ENCODE results near the gene POLDIP2. TPM values are rescaled to one million over a fixed set of nuclear protein-coding genes. Genes with fewer than 3 reads are reported as not detected.

Gene POLDIP2
- total RNA-seq, 1 donor from 2014 or later: 70.4 TPM

Small RNAs within 50 kb of the gene (microRNA-seq; reads per million reads assigned to microRNA genes)
- not detected for gene MIR4723 (ENCODE audit: borderline number of aligned reads)

Other genes with a start within 250 kb of the POLDIP2 start
- 11.8 to 14.3 TPM (median 13.6 TPM) in 3 replicates for gene TMEM97, start 38.3 kb downstream of the POLDIP2 start, total RNA-seq
- 63.7 to 70.2 TPM (median 64.3 TPM) in 3 replicates for gene IFT20, start 22.1 kb downstream of the POLDIP2 start, total RNA-seq
- gene TNFAIP1, start 21.8 kb downstream of the POLDIP2 start, total RNA-seq: 52.0 to 79.5 TPM (median 74.0 TPM) in 3 replicates
- gene SEBOX, start 7.7 kb upstream of the POLDIP2 start, total RNA-seq: not detected in 3 replicates
- gene VTN, start 12.8 kb upstream of the POLDIP2 start, total RNA-seq: 0.31 to 0.55 TPM (median 0.41 TPM) in 3 replicates
- 22.2 to 24.1 TPM (median 23.0 TPM) in 3 replicates for gene SARM1, start 14.2 kb upstream of the POLDIP2 start, total RNA-seq
- 12.7 to 13.2 TPM (median 13.0 TPM) in 3 replicates for gene SLC46A1, start 48.7 kb upstream of the POLDIP2 start, total RNA-seq
- gene SLC13A2, start 116.1 kb upstream of the POLDIP2 start, total RNA-seq: not detected in 3 replicates
- not detected in 3 replicates for gene FOXN1, start 148.8 kb upstream of the POLDIP2 start, total RNA-seq
- 19.8 to 24.9 TPM (median 24.1 TPM) in 3 replicates for gene UNC119, start 195.1 kb upstream of the POLDIP2 start, total RNA-seq
- 56.5 to 65.7 TPM (median 62.9 TPM) in 3 replicates for gene PIGS, start 214.0 kb upstream of the POLDIP2 start, total RNA-seq
- gene ALDOC, start 219.4 kb upstream of the POLDIP2 start, total RNA-seq: 3.9 to 9.5 TPM (median 8.0 TPM) in 3 replicates
- 10.3 to 20.3 TPM (median 12.9 TPM) in 3 replicates for gene SPAG5, start 241.5 kb upstream of the POLDIP2 start, total RNA-seq